WTC11 (cell line): ENCODE data around the gene LSM12. TPM values are rescaled to one million over a fixed set of nuclear protein-coding genes. Genes with fewer than 3 reads are reported as not detected.

Source experiments
- ATAC-seq: fragments of 200-7000 bp; cut with Tn5 transposase; 2 replicates; pipeline ENCODE4 v1.10.0; 2021; ENCODE audit warnings: mild to moderate bottlenecking, moderate library complexity
- CTCF ChIA-PET: fragments of 300-600 bp; sonication (Branson Sonifier 250); formaldehyde crosslinking; loops from one replicate; lab custom pipeline; 2021; ENCODE audit warnings: antibody characterized with exemption; lab: Charles Lee
- POLR2A ChIA-PET: fragments of 350-600 bp; sonication (Branson Sonifier 250); formaldehyde crosslinking; loops from one replicate; lab custom pipeline; 2021; ENCODE audit warnings: antibody characterized with exemption; lab: Charles Lee
- DNase-seq: peaks from one replicate; pipeline ENCODE4 v3.0.0; 2021; ENCODE audit warnings: low spot score
- H3K27ac Mint-ChIP-seq: 2 replicates; pipeline ENCODE4 v1.8.0; 2021; ENCODE audit warnings: mixed read lengths
- H3K27me3 Mint-ChIP-seq: 2 replicates; pipeline ENCODE4 v1.8.0; 2021; ENCODE audit warnings: low read depth, mild to moderate bottlenecking, moderate library complexity, mixed read lengths
- H3K36me3 Mint-ChIP-seq: 2 replicates; pipeline ENCODE4 v1.8.0; 2021; ENCODE audit warnings: mixed read lengths
- H3K4me1 Mint-ChIP-seq: 2 replicates; pipeline ENCODE4 v1.8.0; 2022; ENCODE audit warnings: mixed read lengths
- H3K4me3 Mint-ChIP-seq: 2 replicates; pipeline ENCODE4 v1.8.0; 2021; ENCODE audit warnings: mild to moderate bottlenecking, moderate library complexity, mixed read lengths
- H3K9me3 Mint-ChIP-seq: 2 replicates; pipeline ENCODE4 v1.8.0; 2021; ENCODE audit warnings: mixed read lengths
- CREM ChIP-seq: sonication (generic); formaldehyde crosslinking; IDR thresholded peaks from 2 replicates; pipeline ENCODE4 v1.8.1; 2022; ENCODE audit warnings: mild to moderate bottlenecking, missing genetic modification reagents, moderate library complexity
- E2F4 ChIP-seq: sonication (generic); formaldehyde crosslinking; IDR thresholded peaks from 2 replicates; pipeline ENCODE4 v1.8.1; 2022; ENCODE audit warnings: low read depth, mild to moderate bottlenecking, moderate library complexity, missing genetic modification reagents, borderline replicate concordance
- ETV6 ChIP-seq: sonication (generic); formaldehyde crosslinking; IDR thresholded peaks from 2 replicates; pipeline ENCODE4 v1.8.1; 2022; ENCODE audit warnings: mild to moderate bottlenecking, missing genetic modification reagents
- IRF1 ChIP-seq: sonication (generic); formaldehyde crosslinking; IDR thresholded peaks from 2 replicates; pipeline ENCODE4 v1.8.0; 2023; ENCODE audit warnings: missing genetic modification reagents
- IRF2 ChIP-seq: sonication (generic); formaldehyde crosslinking; IDR thresholded peaks from 2 replicates; pipeline ENCODE4 v1.8.0; 2022; ENCODE audit warnings: low read depth, missing genetic modification reagents, borderline replicate concordance
- JAZF1 ChIP-seq: fragments of 250-450 bp; sonication (Bioruptor Pico); IDR thresholded peaks from 2 replicates; pipeline ENCODE4 v1.9.0; 2021; ENCODE audit warnings: moderate library complexity, mild to moderate bottlenecking, inconsistent platforms
- KAT7 ChIP-seq: sonication (generic); formaldehyde crosslinking; IDR thresholded peaks from 2 replicates; pipeline ENCODE4 v1.8.1; 2023; ENCODE audit warnings: missing genetic modification reagents, mild to moderate bottlenecking, borderline replicate concordance
- MAX ChIP-seq: sonication (generic); formaldehyde crosslinking; IDR thresholded peaks from 2 replicates; pipeline ENCODE4 v1.8.0; 2022; ENCODE audit warnings: mild to moderate bottlenecking, missing genetic modification reagents
- NR3C1 ChIP-seq: sonication (generic); formaldehyde crosslinking; conservative IDR thresholded peaks from 2 replicates; pipeline ENCODE4 v1.8.1; 2023; ENCODE audit warnings: low read depth, mild to moderate bottlenecking, missing genetic modification reagents
- RELA ChIP-seq: sonication (generic); formaldehyde crosslinking; IDR thresholded peaks from 2 replicates; pipeline ENCODE4 v1.8.1; 2022; ENCODE audit warnings: missing genetic modification reagents, mild to moderate bottlenecking, borderline replicate concordance
- TP53 ChIP-seq: sonication (generic); formaldehyde crosslinking; IDR thresholded peaks from 2 replicates; pipeline ENCODE4 v1.8.1; 2023; ENCODE audit warnings: mild to moderate bottlenecking, missing genetic modification reagents
- ZNF121 ChIP-seq: sonication (generic); formaldehyde crosslinking; IDR thresholded peaks from 2 replicates; pipeline ENCODE4 v1.8.0; 2023; ENCODE audit warnings: missing genetic modification reagents
- total RNA-seq: library from RNA; stranded (reverse); gene quantifications from 3 replicates; pipeline ENCODE4 v1.2.3, GENCODE V29; 2021
- TF ChIP-seq, protein P1 (sequence below): sonication (generic); formaldehyde crosslinking; IDR thresholded peaks from 2 replicates; pipeline ENCODE4 v1.8.1; 2022; ENCODE audit warnings: mild to moderate bottlenecking, moderate library complexity, missing genetic modification reagents
- TF ChIP-seq, protein P2 (sequence below): sonication (generic); formaldehyde crosslinking; IDR thresholded peaks from 2 replicates; pipeline ENCODE4 v1.8.1; 2022; ENCODE audit warnings: low read depth, missing genetic modification reagents, borderline replicate concordance
- TF ChIP-seq, protein P3 (sequence below): sonication (generic); formaldehyde crosslinking; IDR thresholded peaks from 2 replicates; pipeline ENCODE4 v1.8.1; 2023; ENCODE audit warnings: mild to moderate bottlenecking, missing genetic modification reagents, moderate library complexity
- TF ChIP-seq, protein P4 (sequence below): sonication (generic); formaldehyde crosslinking; IDR thresholded peaks from 2 replicates; pipeline ENCODE4 v1.8.1; 2023; ENCODE audit warnings: mild to moderate bottlenecking, missing genetic modification reagents
- TF ChIP-seq, protein P5 (sequence below): sonication (generic); formaldehyde crosslinking; IDR thresholded peaks from 2 replicates; pipeline ENCODE4 v1.8.1; 2023; ENCODE audit warnings: mild to moderate bottlenecking, missing genetic modification reagents
- TF ChIP-seq, protein P6 (sequence below): fragments of 250-450 bp; sonication (Bioruptor Pico); IDR thresholded peaks from 2 replicates; pipeline ENCODE4 v1.9.0; 2021; ENCODE audit warnings: moderate library complexity, mild to moderate bottlenecking, inconsistent platforms, borderline replicate concordance

Gene LSM12
- total RNA-seq, 1 experiment from 2014 or later: 102 TPM

- Mint-ChIP-seq H3K36me3 (peaks cover 55% of the 10 kb centered on the region), H3K4me1 (peaks cover 22% of the 10 kb centered on the region), H3K27ac (no peak overlapping the region), H3K27me3 (no peaks in the 10 kb centered on the region), H3K9me3 (no peaks in the 10 kb centered on the region), H3K4me3 (no peak overlapping the region)
- ATAC-seq: no peak
- ChIA-PET CTCF (interaction anchor here (1.7 kb wide), 1 partner anchor 20 kb away, joined by 4 read pairs; no protein-coding TSS in a partner anchor), POLR2A (interaction anchor here (0.6 kb wide), 1 partner anchor 23 kb away, joined by 3 read pairs; no protein-coding TSS in a partner anchor)
- DNase-seq: no peak
- TF ChIP-seq ZNF121 (CRISPR knock-in tag) (no peak), NR3C1 (no peak), E2F4 (no peak), RELA (no peak), CREM (CRISPR knock-in tag) (no peak), MAX (no peak), ETV6 (CRISPR knock-in tag) (no peak), TP53 (CRISPR knock-in tag) (no peak)
- TF ChIP-seq, protein P1, sequence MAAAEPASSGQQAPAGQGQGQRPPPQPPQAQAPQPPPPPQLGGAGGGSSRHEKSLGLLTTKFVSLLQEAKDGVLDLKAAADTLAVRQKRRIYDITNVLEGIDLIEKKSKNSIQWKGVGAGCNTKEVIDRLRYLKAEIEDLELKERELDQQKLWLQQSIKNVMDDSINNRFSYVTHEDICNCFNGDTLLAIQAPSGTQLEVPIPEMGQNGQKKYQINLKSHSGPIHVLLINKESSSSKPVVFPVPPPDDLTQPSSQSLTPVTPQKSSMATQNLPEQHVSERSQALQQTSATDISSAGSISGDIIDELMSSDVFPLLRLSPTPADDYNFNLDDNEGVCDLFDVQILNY (CRISPR knock-in tag): no peak
- TF ChIP-seq, protein P2, sequence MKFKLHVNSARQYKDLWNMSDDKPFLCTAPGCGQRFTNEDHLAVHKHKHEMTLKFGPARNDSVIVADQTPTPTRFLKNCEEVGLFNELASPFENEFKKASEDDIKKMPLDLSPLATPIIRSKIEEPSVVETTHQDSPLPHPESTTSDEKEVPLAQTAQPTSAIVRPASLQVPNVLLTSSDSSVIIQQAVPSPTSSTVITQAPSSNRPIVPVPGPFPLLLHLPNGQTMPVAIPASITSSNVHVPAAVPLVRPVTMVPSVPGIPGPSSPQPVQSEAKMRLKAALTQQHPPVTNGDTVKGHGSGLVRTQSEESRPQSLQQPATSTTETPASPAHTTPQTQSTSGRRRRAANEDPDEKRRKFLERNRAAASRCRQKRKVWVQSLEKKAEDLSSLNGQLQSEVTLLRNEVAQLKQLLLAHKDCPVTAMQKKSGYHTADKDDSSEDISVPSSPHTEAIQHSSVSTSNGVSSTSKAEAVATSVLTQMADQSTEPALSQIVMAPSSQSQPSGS (CRISPR knock-in tag): no peak
- TF ChIP-seq, protein P3, sequence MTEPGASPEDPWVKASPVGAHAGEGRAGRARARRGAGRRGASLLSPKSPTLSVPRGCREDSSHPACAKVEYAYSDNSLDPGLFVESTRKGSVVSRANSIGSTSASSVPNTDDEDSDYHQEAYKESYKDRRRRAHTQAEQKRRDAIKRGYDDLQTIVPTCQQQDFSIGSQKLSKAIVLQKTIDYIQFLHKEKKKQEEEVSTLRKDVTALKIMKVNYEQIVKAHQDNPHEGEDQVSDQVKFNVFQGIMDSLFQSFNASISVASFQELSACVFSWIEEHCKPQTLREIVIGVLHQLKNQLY (CRISPR knock-in tag): no peak
- TF ChIP-seq, protein P4, sequence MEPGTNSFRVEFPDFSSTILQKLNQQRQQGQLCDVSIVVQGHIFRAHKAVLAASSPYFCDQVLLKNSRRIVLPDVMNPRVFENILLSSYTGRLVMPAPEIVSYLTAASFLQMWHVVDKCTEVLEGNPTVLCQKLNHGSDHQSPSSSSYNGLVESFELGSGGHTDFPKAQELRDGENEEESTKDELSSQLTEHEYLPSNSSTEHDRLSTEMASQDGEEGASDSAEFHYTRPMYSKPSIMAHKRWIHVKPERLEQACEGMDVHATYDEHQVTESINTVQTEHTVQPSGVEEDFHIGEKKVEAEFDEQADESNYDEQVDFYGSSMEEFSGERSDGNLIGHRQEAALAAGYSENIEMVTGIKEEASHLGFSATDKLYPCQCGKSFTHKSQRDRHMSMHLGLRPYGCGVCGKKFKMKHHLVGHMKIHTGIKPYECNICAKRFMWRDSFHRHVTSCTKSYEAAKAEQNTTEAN: no peak
These were observed 5.0 kb downstream of the LSM12 start for GRCh38 chr17:44061446-44061845.

DNA sequence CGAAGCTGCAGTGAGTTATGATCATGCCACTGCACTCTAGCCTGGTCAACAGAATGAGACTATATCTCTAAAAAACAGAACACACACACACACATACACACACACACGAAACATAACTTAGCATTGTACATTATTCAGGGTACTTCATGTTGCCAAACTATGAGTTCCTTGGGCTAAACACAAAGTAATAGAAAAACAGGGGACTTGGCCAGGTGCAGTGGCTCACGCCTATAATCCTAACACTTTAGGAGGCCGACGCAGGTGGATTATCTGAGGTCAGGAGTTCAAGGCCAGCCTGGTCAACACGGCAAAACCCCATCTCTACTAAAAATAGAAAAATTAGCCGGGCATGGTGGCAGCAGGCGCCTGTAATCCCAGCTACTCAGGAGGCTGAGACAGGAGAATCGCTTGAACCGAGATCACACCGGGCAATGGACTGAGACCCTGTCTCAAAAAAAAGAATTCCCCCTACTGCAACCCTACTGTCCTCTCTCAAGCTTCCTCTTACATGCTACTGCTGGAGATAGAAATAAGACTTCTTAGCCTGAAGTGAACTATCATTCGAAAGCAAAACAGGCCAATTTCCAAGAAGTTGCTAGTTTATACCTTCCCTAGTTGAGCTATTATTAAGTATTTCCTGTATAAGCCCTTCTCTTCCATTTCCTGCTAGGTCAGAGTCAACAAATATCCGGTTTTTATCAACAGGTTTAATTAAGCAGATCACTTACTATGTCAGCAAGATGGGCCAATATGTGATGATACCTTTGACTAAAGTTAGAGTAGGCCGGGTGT, 7.2 kb downstream of the LSM12 start:
- ChIA-PET POLR2A (interaction anchor here (0.7 kb wide), 1 partner anchor 11 kb away, joined by 4 read pairs; the partner anchor contains the start of gene G6PC3), CTCF (no interaction called here)
- Mint-ChIP-seq H3K9me3 (no peaks in the 10 kb centered on the region), H3K27me3 (no peaks in the 10 kb centered on the region), H3K27ac (no peak overlapping the region), H3K36me3 (peaks cover 62% of the 10 kb centered on the region), H3K4me3 (no peak overlapping the region), H3K4me1 (peaks cover 15% of the 10 kb centered on the region)
- ATAC-seq (no peak), DNase-seq (no peak)
- no peak for TF ChIP-seq IRF2 (CRISPR knock-in tag)
- no peak for TF ChIP-seq JAZF1 (CRISPR knock-in tag)
- TF ChIP-seq, protein P5, sequence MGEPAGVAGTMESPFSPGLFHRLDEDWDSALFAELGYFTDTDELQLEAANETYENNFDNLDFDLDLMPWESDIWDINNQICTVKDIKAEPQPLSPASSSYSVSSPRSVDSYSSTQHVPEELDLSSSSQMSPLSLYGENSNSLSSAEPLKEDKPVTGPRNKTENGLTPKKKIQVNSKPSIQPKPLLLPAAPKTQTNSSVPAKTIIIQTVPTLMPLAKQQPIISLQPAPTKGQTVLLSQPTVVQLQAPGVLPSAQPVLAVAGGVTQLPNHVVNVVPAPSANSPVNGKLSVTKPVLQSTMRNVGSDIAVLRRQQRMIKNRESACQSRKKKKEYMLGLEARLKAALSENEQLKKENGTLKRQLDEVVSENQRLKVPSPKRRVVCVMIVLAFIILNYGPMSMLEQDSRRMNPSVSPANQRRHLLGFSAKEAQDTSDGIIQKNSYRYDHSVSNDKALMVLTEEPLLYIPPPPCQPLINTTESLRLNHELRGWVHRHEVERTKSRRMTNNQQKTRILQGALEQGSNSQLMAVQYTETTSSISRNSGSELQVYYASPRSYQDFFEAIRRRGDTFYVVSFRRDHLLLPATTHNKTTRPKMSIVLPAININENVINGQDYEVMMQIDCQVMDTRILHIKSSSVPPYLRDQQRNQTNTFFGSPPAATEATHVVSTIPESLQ (CRISPR knock-in tag): no peak
- TF ChIP-seq ZNF121 (CRISPR knock-in tag): no peak
- TF ChIP-seq KAT7 (CRISPR knock-in tag): no peak
- no peak for TF ChIP-seq E2F4
- TF ChIP-seq, protein P6, sequence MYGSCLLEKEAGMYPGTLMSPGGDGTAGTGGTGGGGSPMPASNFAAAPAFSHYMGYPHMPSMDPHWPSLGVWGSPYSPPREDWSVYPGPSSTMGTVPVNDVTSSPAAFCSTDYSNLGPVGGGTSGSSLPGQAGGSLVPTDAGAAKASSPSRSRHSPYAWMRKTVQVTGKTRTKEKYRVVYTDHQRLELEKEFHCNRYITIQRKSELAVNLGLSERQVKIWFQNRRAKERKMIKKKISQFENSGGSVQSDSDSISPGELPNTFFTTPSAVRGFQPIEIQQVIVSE (CRISPR knock-in tag): no peak
- TF ChIP-seq IRF1 (CRISPR knock-in tag): no peak
